ENCODE measurements around the gene DPP4. TPM values are rescaled to one million over a fixed set of nuclear protein-coding genes. Genes with fewer than 3 reads are reported as not detected.

Gene DPP4
- total RNA-seq, result 7.3 and 16.2 TPM in 2 replicates

GRCh38 chr2:162073888-162074631 is at the start of gene DPP4:
TSS of gene DPP4 (minus strand) at chr2:162074215. CDS start at chr2:162073981, 234 bp downstream.

Small RNA genes within 50 kb of the gene (small RNA-seq; reads per million reads assigned to genes)
- not detected for gene TIMM8AP1

Other genes starting within 250 kb of the DPP4 start
- gene GCG, start 78.0 kb upstream of the DPP4 start, total RNA-seq, result not detected in 2 replicates
- gene FAP, start 169.2 kb upstream of the DPP4 start, total RNA-seq, result 0.53 and 5.9 TPM in 2 replicates
- 5.6 and 8.8 TPM in 2 replicates for gene IFIH1, start 244.5 kb upstream of the DPP4 start, total RNA-seq